Body of pancreas (tissue), 4 donors: ENCODE results near the gene BTBD9.

ENCODE experiments used
- POLR2A ChIP-seq, 3 donors: fragments of 450-650 bp; IDR thresholded peaks; one replicate each; pipeline ENCODE4 v1.6.1; 2016; ENCODE audit warnings: antibody characterized with exemption in 3 of 3, mild to moderate bottlenecking in 2 of 3
- TF ChIP-seq, protein P1 (sequence below), 7 experiments: fragments of 450-650 bp in 4 of 7; fragments of 200-600 bp in 3 of 7; sonication (generic) in 3 of 7; IDR thresholded peaks; one replicate each; pipeline ENCODE4 v1.5.1; 2016 to 2019; ENCODE audit warnings: antibody characterized with exemption in 7 of 7

DNA sequence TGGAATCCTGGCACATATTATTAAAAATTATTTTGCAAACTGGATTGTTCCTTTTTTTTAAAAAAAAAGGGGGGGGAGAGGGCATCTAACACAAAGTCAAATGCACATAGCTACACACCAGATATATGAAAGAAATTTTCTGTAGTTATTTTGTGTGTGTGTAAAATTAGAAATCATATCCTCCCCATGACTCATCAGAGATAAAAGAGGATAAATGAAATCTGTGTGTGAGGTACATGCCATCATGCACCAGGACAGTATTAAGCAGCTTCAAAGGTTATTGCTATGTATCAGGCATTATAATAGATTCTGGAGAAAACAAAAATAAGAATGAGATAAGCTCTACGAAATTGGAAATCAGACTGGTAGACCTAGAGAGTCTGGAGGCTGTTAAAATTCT, 5.2 kb downstream of the BTBD9 start:
- TF ChIP-seq, protein P1, sequence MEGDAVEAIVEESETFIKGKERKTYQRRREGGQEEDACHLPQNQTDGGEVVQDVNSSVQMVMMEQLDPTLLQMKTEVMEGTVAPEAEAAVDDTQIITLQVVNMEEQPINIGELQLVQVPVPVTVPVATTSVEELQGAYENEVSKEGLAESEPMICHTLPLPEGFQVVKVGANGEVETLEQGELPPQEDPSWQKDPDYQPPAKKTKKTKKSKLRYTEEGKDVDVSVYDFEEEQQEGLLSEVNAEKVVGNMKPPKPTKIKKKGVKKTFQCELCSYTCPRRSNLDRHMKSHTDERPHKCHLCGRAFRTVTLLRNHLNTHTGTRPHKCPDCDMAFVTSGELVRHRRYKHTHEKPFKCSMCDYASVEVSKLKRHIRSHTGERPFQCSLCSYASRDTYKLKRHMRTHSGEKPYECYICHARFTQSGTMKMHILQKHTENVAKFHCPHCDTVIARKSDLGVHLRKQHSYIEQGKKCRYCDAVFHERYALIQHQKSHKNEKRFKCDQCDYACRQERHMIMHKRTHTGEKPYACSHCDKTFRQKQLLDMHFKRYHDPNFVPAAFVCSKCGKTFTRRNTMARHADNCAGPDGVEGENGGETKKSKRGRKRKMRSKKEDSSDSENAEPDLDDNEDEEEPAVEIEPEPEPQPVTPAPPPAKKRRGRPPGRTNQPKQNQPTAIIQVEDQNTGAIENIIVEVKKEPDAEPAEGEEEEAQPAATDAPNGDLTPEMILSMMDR (IDR thresholded peaks at IDR 0.05), result no peak
- TF ChIP-seq POLR2A (IDR thresholded peaks at IDR 0.05), result no peak
